ENCODE data around the gene CDH23.

Gene CDH23

DNA sequence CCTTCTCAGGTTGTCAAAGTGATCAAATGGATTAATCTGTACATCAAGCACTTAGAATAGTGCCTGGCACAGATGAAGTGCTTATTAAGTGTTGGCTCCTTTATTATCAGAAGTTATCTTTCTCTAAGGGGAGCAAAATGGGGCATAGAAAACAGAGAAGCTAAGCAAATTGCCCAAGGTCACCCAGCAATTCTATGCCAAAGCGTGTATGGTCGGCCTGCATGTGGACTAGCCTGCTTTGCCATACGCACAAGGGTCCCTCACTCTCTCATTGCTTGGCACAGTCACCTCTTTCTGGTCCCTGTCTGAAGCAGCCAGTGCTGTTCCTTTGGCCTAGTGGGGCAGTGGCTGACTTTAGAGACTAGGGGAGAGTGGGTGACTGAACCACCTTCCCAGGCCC lies 45.3 kb downstream of the CDH23 start:
- DNase-seq: no peak

DNA sequence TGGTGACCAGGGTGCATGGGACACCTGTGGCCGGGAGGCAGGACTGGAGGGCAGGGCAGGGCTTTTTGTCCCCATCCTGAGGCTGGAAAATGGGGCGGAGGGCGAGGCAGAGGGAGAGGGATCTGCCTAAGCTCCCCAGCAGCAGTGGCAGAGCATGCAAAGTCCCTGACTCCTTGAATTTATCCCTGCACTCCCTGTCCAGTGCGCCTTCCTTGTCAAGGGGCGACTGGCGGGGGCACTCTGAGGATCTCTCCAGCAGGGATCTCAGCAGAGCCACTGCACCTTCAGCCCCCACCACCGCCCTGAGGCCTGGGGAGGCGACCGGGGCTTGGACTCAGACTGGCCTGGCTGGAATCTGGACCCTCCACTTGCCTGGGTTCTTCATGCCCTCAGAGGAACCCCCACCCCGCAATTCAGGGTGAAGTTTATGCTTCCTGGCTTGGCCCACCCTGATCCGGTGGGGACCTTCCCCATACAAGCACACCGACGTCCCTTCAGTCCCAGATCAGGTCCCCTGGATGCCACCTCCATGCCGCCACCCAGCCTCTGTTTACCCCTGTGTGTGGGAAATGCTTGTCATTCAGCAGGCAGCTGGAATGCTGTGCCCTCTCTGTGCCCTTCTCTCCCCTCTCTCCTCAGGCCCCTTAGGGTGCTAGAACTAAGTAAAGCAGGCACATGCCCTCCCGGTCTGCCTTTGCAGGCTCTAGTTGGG lies 46.3 kb downstream of the CDH23 start:
- no peak for DNase-seq

- no peak for DNase-seq
Measured at GRCh38 chr10:71443676-71444075, 47.0 kb downstream of the CDH23 start.

DNA sequence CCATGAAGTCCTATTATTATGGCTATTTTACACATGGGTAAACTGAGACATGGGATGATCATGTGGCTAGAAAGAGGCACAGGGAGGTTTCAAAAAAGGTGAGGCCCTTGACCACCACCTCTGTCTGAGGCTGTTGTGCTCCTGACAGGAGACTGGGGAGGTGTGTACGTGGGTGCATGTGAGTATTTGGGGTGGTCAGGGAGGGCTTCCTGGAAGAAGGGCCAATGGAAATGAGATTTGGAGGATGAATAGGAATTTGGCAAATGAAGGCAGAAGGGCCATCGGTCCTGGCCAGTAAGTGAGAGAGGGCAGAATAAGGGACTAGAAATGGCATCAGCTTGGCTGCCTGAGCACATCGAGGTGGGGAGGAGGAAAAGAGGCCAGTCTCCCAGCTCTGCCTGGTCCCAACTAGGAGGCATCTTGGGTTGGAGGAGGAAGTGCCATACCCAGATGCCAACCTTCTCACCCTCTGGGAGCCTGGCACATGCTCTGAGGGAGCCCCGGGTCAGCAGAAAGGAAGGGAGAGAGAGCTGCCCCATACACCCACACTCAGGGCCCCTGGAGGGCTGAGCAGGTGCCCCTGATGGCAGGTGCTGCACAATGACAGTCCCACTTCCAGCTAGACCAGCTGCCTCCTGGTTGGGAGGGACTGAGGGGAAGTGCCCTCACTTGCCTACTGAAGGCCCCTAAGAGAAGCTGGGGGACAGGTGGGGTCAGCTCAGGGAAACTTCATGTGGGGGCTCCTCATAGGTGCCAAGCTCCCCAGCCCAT lies 47.7 kb downstream of the CDH23 start:
- DNase-seq: no peak

- no peak for DNase-seq
Measured at GRCh38 chr10:71447676-71448075, 51.0 kb downstream of the CDH23 start.

GRCh38 chr10:71448146-71448545 lies 51.4 kb downstream of the CDH23 start:
- no peak for DNase-seq

- no peak for DNase-seq
Measured at GRCh38 chr10:71449026-71449425, 52.3 kb downstream of the CDH23 start.

DNA sequence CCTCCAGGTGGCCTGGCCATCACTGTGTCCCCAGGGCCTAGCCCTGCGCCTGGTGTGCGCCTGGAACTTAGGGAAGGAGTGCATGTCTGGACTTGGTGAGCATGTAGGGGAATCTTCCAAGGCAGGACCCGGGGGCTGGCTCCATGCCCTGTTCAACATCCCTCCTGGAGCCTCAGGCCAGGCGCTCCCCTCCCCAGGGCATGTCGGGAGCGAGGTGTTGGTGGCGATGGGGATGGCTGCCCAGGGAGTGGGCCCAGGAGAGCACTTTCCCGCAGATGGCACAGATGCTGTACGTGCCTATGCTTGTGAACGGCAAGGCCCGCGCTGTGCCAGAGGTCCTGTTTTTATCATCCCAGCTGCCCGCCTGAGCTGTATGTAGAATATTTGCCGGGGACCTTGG lies 55.0 kb downstream of the CDH23 start:
- no peak for DNase-seq

- DNase-seq: no peak
Measured at GRCh38 chr10:71453186-71453585, 56.5 kb downstream of the CDH23 start.

DNA sequence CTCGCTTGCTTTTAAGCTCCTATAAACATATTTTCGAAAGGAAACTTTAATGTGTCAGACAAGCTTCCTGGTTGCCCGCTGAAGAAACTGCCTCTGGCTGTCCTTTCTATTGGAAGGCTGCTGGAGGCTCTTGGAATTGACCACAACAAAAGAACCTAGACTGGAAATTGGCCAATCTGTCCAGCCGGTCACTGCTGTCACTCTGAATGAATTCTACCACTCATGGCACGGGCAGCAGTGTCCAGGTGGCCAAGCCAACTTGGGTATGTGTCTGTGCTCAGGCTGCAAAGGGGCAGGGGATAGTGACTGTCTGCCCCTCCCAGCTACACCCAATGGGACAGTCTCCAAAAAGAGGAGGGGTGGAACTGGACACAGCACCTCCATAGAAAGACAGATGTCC lies 57.6 kb downstream of the CDH23 start:
- DNase-seq: no peak

DNA sequence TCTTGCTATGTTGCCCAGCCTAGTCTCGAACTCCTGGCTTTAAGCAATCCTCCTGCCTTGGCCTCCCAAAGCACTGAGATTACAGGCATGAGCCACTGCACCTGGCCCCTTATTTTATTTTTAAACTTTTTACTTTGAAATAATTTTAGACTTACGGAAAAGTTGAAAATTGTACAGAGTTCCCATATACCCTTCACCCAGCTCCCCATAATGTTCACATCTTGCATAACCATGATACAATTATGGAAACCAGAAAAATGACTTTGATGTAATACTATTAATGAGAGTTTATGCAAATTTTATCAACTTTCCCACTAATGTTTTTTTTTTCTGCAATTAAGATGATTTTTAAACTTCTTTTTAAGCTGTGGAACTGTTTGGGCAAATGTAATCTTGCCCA lies 58.3 kb downstream of the CDH23 start:
- DNase-seq: no peak

DNA sequence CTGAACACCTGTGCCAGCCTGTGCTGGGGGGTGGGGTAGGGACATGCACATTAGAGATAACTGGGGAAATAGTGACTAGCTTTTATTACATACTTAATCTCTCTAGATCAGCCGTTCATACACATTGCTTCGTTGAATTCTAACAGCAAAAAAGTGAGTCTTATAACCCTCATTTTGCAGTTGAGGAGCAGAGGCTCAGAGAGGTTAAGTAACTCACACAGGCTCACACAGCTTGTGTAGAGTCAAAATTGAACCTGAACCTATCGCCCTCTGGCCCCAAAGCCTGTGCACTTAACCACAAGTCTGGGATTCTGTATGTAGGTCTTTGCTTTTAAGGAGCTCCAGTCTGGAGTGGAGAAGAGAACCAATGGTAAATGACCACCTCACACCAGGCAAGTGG lies 59.9 kb downstream of the CDH23 start:
- no peak for DNase-seq

DNA sequence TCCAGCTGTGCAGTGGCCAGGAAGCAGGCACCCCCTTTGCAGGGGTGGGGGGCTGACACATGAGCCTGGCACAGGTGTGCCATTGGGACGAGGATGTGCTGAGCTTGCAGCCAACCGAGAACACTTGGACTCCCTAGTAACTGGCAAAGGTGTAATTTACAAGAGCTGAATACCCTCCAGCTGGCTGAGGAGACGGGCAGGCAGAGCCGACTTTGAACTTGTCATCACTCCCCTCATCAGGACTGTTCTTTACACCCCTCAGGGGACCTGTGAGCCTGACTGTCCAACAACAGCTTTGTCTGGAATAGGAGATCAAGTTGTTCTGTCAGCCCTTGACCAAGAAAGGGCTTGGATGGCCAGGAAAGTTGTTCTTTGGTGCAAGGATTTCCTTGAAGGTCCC lies 61.2 kb downstream of the CDH23 start:
- no peak for DNase-seq

DNA sequence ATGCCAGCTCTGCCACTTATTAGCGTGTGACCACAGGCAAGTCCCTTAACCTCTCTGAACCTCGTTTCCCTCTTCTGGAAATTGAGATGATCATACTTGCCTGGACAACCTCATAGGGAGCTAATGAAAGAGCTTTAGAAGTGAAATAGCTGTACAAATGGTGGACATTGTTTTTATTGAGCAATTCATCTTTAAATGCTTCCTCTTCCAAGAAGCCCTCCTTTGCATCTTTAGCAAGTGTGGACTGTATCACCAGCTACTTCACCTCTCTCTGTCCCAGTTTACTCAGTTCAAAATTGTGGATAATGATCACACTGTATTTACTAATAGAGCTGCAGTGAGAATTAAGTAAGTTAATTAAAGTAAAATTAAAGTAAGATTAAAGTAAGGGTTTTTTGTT lies 61.7 kb downstream of the CDH23 start:
- DNase-seq: no peak

DNA sequence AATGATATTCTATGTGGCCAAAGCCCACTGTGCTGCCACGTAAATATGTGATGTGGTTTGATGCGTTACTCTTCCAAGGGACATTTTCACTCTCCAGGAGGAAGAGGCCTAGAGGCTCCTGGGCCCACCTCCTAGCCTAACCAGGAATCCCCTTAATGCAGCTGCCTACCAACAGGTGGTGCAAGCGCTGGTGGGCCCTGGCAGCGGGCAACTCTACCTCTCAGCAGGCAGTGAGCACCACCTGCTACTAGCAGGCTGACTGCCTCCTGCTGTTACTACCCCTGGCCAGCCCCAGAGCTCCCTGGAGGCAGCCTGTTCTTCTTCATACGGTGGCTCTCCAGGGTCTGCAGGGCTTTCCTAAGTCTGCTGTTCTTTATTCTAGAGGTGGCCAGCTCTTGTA lies 62.8 kb downstream of the CDH23 start:
- DNase-seq: no peak

GRCh38 chr10:71460615-71461014 lies 63.9 kb downstream of the CDH23 start:
- no peak for DNase-seq

DNA sequence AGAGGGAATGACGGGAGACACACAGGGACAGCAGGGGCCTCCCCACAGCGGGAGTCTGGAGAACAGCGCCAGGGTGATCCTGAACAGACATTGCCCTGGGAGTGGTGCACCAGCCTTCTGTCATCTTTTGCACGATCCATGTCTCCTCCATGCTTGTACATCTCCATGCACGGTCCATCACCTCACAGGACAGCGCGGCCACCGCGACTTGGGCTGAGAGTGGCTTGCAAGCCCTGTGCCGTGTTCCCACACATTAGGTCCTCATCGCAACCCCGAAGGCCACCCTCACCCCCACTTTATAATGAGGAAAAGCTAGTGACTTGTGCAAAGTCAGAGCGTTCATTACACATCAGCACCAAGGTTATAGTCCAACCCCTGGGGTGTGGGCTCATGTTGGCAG lies 64.7 kb downstream of the CDH23 start:
- DNase-seq: no peak

GRCh38 chr10:71462062-71462935 lies 65.6 kb downstream of the CDH23 start:
- DNase-seq: no peak

- no peak for DNase-seq
Measured at GRCh38 chr10:71463111-71463510, 66.4 kb downstream of the CDH23 start.

DNA sequence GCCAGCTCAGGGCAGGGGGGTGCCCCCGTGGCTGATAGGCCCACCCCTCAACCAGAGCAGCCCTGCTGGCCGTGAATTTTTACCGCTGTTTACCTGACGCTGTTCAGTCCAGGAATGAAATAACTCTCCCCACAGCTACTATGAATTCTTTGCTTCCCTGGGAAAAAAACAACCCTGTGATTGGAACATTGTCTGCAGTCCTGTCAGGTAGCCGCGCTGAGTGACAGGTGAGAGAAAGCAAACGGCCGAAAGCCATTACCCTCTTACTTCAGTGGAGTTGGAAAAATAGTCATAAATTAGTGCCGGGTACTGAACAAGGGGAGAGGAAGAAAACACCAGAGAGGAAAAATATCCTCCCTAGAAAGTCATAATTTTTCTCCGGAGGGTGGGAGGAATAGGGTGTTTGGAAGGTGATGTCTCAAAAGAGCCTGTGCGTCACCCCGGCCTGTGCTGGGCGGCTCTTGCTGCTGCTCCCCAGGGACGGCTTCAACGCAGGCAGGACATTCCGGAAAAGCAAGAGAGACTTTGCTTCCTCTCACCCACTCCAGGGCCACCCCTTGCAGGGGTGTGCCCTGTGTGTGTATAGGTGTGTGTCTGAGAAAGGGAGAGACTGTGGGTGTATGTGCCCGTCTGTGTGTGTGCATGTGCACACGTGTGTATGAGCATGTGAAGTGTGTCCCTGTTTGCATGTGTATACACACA lies 69.0 kb downstream of the CDH23 start:
- DNase-seq: no peak

GRCh38 chr10:71466330-71466729 lies 69.6 kb downstream of the CDH23 start:
- DNase-seq: no peak

DNA sequence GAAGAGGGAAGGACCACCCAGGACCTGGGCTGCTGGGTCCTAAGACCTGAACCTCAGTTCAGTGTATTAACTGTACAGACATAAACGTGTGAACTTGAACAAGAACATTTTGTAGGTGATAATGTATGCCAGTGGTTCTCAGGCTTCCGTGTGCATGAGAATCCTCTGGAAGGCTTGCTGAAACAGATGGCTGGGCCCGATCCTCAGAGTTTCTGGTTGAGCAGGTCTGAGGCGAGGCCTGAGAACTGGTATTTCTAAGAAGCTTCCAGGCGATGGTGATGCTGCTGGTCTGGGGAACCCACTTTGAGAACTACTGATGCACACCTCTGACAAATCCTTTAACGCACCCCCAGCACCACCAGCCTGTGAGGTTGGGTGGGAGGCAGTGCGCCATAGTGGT lies 70.4 kb downstream of the CDH23 start:
- no peak for DNase-seq
